HCT116 (cell line): ENCODE results near the gene CCL11. TPM values are rescaled to one million over a fixed set of nuclear protein-coding genes. Genes with fewer than 3 reads are reported as not detected.

Experiments
- ATAC-seq: fragments of 200-7000 bp; cut with Tn5 transposase; 2 replicates; pipeline ENCODE4 v1.9.1; 2020; ENCODE audit warnings: mild to moderate bottlenecking, moderate library complexity
- BruUV-seq: library from RNA; stranded (reverse); fragments of 400-500 nt; replicated peaks from 2 replicates; lab custom pipeline; 2021; lab: Mats Ljungman, UMichigan
- CTCF ChIA-PET: fragments of 300-600 bp; sonication (Branson Sonifier 250); formaldehyde crosslinking; loops from one replicate; lab custom pipeline; 2021; ENCODE audit warnings: antibody characterized with exemption; lab: Charles Lee
- POLR2A ChIA-PET: fragments of 300-600, 350-600 bp; sonication (Branson Sonifier 250); formaldehyde crosslinking; loops from one replicate; lab custom pipeline; 2021; ENCODE audit warnings: antibody characterized with exemption; lab: Charles Lee
- RAD21 ChIA-PET, 2 experiments: fragments of 300-600 bp; sonication (Branson Sonifier 250); formaldehyde crosslinking; loops; one replicate each; lab custom pipeline; 2023; ENCODE audit warnings: low total read pairs in 2 of 2; ENCODE audit not compliant: uncharacterized antibody in 2 of 2, unreplicated experiment in 2 of 2, low non-redundant PET in 1 of 2; lab: Charles Lee
- DNase-seq: peaks from one replicate; pipeline ENCODE4 v3.0.0-alpha.2; 2010; ENCODE audit warnings: low read depth, low spot score
- H2AFZ ChIP-seq: fragments of 200-600 bp; shearing (Covaris generic), sonication (generic); 2 replicates; pipeline ENCODE4 v1.6.1; 2017; ENCODE audit warnings: low read depth, mixed run types, mixed read lengths, antibody characterized with exemption, low read length; ENCODE audit not compliant: poor library complexity, severe bottlenecking
- H3K27ac ChIP-seq: 2 replicates; pipeline ENCODE4 v1.5.1; 2012; ENCODE audit warnings: low read depth, low read length
- H3K27me3 ChIP-seq: fragments of 200-600 bp; sonication (generic); 2 replicates; pipeline ENCODE4 v1.6.1; 2016; ENCODE audit warnings: mixed run types, low read length, mixed read lengths; ENCODE audit not compliant: insufficient read depth
- H3K36me3 ChIP-seq, 2 experiments: fragments of 200-500 bp in 1 of 2; fragments of 200-600 bp in 1 of 2; sonication (Bioruptor generic) in 1 of 2; sonication (generic) in 1 of 2; 2 replicates each; pipeline versions ENCODE4 v1.5.1 to v1.6.1; 2014 to 2016; ENCODE audit warnings: low read length in 2 of 2, inconsistent platforms in 1 of 2, mixed read lengths in 1 of 2, mixed run types in 1 of 2; ENCODE audit not compliant: insufficient read depth in 2 of 2, control insufficient read depth in 1 of 2
- H3K4me1 ChIP-seq, 2 experiments: fragments of 200-600 bp in 1 of 2; sonication (generic) in 1 of 2; 2 replicates each; pipeline versions ENCODE4 v1.5.1 to v1.6.1; 2012 to 2017; ENCODE audit warnings: low read length in 2 of 2, inconsistent platforms in 1 of 2, mild to moderate bottlenecking in 1 of 2, mixed read lengths in 1 of 2, mixed run types in 1 of 2, moderate library complexity in 1 of 2; ENCODE audit not compliant: insufficient read depth in 2 of 2, control insufficient read depth in 1 of 2
- H3K4me2 ChIP-seq: fragments of 200-600 bp; sonication (generic); 2 replicates; pipeline ENCODE4 v1.6.1; 2017; ENCODE audit warnings: mixed run types, low read length, mixed read lengths
- H3K4me3 ChIP-seq, 2 experiments: fragments of 200-600 bp in 1 of 2; sonication (generic) in 1 of 2; replicated peaks in 1 of 2; 2 replicates each; pipeline ENCODE4 v1.5.1; 2011 to 2016; ENCODE audit warnings: low read length in 2 of 2, control low read depth in 1 of 2, low read depth in 1 of 2, mild to moderate bottlenecking in 1 of 2, mixed read lengths in 1 of 2, mixed run types in 1 of 2
- H3K79me2 ChIP-seq: fragments of 200-600 bp; sonication (generic); 2 replicates; pipeline ENCODE4 v1.6.1; 2017; ENCODE audit warnings: mild to moderate bottlenecking, mixed run types, low read length, moderate library complexity, mixed read lengths; ENCODE audit not compliant: insufficient read depth
- H3K9ac ChIP-seq: fragments of 200-600 bp; sonication (generic); 2 replicates; pipeline ENCODE4 v1.6.1; 2016; ENCODE audit warnings: low read length, mixed read lengths
- H3K9me2 ChIP-seq: fragments of 200-600 bp; sonication (generic), shearing (Covaris generic); 2 replicates; pipeline ENCODE4 v1.6.1; 2017; ENCODE audit warnings: mixed run types, mild to moderate bottlenecking, moderate library complexity; ENCODE audit not compliant: insufficient read depth
- H3K9me3 ChIP-seq, 2 experiments: fragments of 200-500 bp in 1 of 2; fragments of 200-600 bp in 1 of 2; sonication (Bioruptor generic) in 1 of 2; sonication (generic) in 1 of 2; 2 replicates each; pipeline ENCODE4 v1.6.1; 2014 to 2017; ENCODE audit warnings: low read length in 2 of 2, mixed read lengths in 2 of 2, inconsistent platforms in 1 of 2, low read depth in 1 of 2, mild to moderate bottlenecking in 1 of 2, mixed run types in 1 of 2, moderate library complexity in 1 of 2; ENCODE audit not compliant: control insufficient read depth in 1 of 2, insufficient read depth in 1 of 2
- H4K20me1 ChIP-seq: fragments of 200-600 bp; sonication (generic), shearing (Covaris generic); 2 replicates; pipeline ENCODE4 v1.6.1; 2017; ENCODE audit warnings: mixed run types, mild to moderate bottlenecking, moderate library complexity; ENCODE audit not compliant: insufficient read depth
- CEBPB ChIP-seq: IDR thresholded peaks from 2 replicates; pipeline ENCODE4 v1.6.1; 2012; ENCODE audit warnings: low read depth
- EZH2 ChIP-seq: fragments of 200-600 bp; sonication (generic); IDR thresholded peaks from 2 replicates; pipeline ENCODE4 v1.6.1; 2017; ENCODE audit warnings: antibody characterized with exemption, mixed run types
- EZH2phosphoT487 ChIP-seq: fragments of 200-600 bp; IDR thresholded peaks from 2 replicates; pipeline ENCODE4 v1.6.1; 2018; ENCODE audit warnings: antibody characterized with exemption, borderline replicate concordance
- FOSL1 ChIP-seq: IDR thresholded peaks from 2 replicates; pipeline ENCODE4 v1.6.1; 2012; ENCODE audit warnings: low read depth
- JUND ChIP-seq: IDR thresholded peaks from 2 replicates; pipeline ENCODE4 v1.6.1; 2012
- MAX ChIP-seq: IDR thresholded peaks from 2 replicates; pipeline ENCODE4 v1.6.1; 2012
- POLR2A ChIP-seq: IDR thresholded peaks from 2 replicates; pipeline ENCODE4 v1.7.0; 2011; ENCODE audit warnings: borderline replicate concordance; ENCODE audit not compliant: insufficient read depth, insufficient read length; ENCODE audit errors: extremely low read depth
- REST ChIP-seq: IDR thresholded peaks from 2 replicates; pipeline ENCODE4 v1.6.1; 2012; ENCODE audit warnings: low read depth
- SP1 ChIP-seq: IDR thresholded peaks from 2 replicates; pipeline ENCODE4 v1.6.1; 2012; ENCODE audit warnings: low read depth
- TCF7L2 ChIP-seq: IDR thresholded peaks from 2 replicates; pipeline ENCODE4 v1.7.0; 2011; ENCODE audit warnings: borderline replicate concordance, inconsistent platforms; ENCODE audit not compliant: insufficient read depth, insufficient read length; ENCODE audit errors: extremely low read depth
- ZBTB33 ChIP-seq: IDR thresholded peaks from 2 replicates; pipeline ENCODE4 v1.6.1; 2011; ENCODE audit warnings: mild to moderate bottlenecking, low read length, moderate library complexity; ENCODE audit not compliant: insufficient replicate concordance; ENCODE audit errors: extremely low read depth
- ZFX ChIP-seq: fragments of 450-650 bp; IDR thresholded peaks from 2 replicates; pipeline ENCODE4 v1.6.1; 2017
- ZNF274 ChIP-seq: fragments of 200-500 bp; sonication (Bioruptor generic); IDR thresholded peaks from 2 replicates; pipeline ENCODE4 v1.6.1; 2014; ENCODE audit warnings: mild to moderate bottlenecking, low read depth, low read length, inconsistent platforms
- intact Hi-C: fragments of 100-400 bp; cut with micrococcal nuclease; formaldehyde crosslinking; loops from 2 replicates; pipeline ENCODE4 v1.10.0; 2022
- total RNA-seq: library from RNA; stranded (reverse); gene quantifications from one replicate; pipeline ENCODE4 v1.2.1, GENCODE V29; 2021; ENCODE audit not compliant: unreplicated experiment

CCL11 gene
- total RNA-seq, 1 experiment from 2014 or later: not detected

DNA sequence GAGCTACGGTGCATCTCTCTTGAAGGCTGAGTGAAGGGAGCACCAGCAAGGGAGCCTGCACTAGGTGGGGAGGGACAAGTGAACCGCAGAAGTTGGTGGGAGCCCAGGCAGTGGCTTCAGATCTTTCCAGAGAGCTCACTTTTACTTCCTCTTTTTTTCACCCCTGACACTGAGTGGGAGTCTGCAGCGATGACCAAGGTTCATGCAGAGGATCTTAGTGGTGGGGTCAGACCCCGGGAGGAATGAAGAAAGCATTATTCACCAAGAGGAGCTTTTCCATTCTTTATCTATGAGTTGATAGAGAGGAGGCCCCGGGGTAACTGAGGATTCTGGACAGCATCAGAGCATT, 33.5 kb upstream of the CCL11 start:
- intact Hi-C loops: no loop called here
- no peaks in the 10 kb centered on the region for H3K9me2 ChIP-seq
- no TSS peak for BruUV-seq
- CTCF ChIA-PET: no interaction called here
- RAD21 ChIA-PET: no interaction called here
- DNase-seq (no peak), ATAC-seq (no peak)
- H3K27me3 ChIP-seq: no peaks in the 10 kb centered on the region; the same call in 1 of the 2 replicates
- POLR2A ChIA-PET: no interaction called here
- H3K4me3 ChIP-seq: no peak overlapping the region
- H3K27ac ChIP-seq: no peak overlapping the region
- H3K79me2 ChIP-seq: no peaks in the 10 kb centered on the region
- H3K4me2 ChIP-seq: no peak overlapping the region
- no peak overlapping the region for H3K9ac ChIP-seq
- TF ChIP-seq TCF7L2 (no peak), CEBPB (no peak), FOSL1 (no peak), ZNF274 (no peak), EZH2 (no peak), POLR2A (no peak), REST (no peak), ZFX (no peak), MAX (no peak), EZH2phosphoT487 (no peak), ZBTB33 (no peak), SP1 (no peak), JUND (no peak)
- no peaks in the 10 kb centered on the region for H3K36me3 ChIP-seq
- no peaks in the 10 kb centered on the region for H3K9me3 ChIP-seq
- no peaks in the 10 kb centered on the region for H3K4me1 ChIP-seq
- no peak overlapping the region for H2AFZ ChIP-seq
- H4K20me1 ChIP-seq: no peaks in the 10 kb centered on the region
